Activated CD4-positive, alpha-beta T cell treated with anti-CD3 and anti-CD28 coated beads, Interleukin-2, amount 50 U/mL, for 16 hours (primary cell): ENCODE measurements around the gene LRBA.
A peak's percentile ranks its signal among the peaks of the same experiment; 100 is the strongest.

Experiments used
- DNase-seq: peaks from one replicate; pipeline ENCODE4 v3.0.0-alpha.2; 2020

LRBA gene

DNA sequence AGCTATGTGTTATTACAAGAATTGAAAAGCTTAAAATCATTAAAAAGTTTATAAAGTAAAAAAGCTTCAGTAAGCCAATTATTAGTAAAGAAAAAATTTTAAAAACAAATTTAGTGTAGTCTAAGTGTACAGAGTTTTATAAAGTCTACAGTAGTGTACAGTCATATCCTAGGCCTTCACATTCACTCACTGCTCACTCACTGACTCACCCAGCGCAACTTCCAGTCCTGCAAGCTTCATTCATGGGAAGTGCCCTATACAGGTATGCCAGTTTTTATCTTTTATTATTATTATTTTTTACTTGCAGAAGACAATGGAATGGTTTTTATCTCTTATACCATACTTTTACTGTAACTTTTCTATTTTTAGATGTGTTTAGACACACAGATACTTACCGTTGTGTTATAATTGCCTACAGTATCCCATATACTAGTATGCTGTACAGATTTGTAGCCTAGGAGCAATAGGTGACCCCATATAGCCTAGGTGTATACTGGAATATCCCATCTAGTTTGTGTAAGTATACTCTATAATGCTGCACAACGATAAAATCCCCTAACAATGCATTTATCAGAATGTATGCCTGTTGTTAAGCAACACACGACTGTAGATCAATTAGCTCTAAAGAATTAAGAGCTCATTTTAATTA lies 706.1 kb downstream of the LRBA start:
- DNase-seq: no peak

DNA sequence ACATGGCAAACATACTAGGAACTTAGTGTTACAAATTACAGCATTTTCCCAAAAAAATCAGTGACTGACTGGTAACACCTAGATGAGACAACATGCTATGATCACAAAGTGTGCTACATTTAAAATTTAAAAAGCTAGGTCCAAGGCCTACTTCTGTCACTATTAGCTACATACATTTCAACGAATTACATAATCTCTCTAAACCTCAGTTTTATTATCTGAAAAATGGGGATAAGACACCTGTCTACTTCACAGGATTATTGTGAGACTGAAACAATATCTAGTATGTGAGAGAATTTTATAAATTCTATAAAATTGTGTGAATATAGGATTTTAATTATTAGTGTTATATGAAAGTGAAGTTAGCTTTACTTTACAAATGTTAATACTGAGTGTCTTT lies 708.4 kb downstream of the LRBA start:
- DNase-seq: no peak

GRCh38 chr4:150305995-150306394 lies 709.1 kb downstream of the LRBA start:
- no peak for DNase-seq

DNA sequence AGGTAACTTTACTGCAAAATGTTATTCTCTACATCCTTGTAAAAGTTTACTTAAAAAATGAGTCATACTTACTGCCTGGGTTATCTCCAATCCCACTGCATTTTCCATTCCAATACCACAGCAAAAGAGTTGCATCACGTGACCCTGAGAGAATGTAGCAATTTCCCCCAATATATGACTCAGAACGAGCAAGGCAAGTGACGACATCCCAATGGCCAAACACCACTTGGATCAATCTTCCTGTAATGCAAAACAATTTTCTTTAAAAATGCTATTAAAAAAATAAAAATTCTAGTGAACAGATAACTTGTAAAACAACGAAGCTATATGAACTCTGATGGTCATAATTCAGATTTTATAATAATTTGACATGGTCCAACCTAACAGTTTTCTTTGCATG lies 712.5 kb downstream of the LRBA start:
- DNase-seq: peak; percentile 62

DNA sequence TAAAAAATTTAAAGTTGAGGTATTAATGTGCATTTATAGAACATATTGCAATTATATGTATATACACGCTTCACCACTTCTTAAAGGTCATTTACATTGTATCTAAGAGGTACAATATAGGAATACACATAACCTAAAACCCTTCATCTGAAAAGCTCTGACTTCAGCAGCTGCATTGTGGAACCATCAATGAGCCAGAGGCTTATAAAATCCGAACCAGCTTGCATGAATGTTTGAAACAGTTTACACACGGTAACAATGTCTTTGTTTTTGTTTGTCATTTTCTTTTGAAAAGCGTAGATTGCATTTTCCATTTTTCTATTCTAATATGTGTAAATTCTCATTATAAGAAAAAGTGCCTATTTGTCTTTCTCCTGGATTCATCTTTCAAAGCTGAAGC lies 715.3 kb downstream of the LRBA start:
- no peak for DNase-seq

DNA sequence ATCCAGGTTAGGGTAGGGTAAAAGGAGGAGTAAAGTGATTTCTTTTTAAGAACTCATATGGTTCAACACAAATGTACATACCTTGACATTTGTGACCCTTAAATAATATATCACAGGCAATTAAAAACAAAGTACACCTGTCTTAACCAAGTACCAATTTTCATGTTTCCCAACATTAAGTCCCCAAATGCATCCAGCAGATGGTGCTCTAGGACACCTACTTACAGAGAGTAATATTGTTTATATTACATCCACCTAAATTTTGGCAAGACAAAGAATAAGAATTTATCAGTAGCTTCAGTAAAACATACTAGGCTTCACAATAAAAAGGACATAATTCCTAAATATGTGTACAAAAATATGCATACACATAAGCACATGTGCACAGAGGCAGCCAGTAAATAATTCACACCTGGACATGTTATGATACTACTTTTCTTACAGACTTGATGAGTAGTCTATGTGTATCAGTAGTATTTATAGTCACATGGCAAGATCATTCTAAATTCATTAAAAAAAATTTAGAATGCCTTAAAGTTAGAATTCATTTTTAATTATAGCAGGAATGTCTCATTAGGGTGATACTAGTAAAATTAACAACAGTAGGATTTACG lies 717.1 kb downstream of the LRBA start:
- peak; percentile 42 for DNase-seq

DNA sequence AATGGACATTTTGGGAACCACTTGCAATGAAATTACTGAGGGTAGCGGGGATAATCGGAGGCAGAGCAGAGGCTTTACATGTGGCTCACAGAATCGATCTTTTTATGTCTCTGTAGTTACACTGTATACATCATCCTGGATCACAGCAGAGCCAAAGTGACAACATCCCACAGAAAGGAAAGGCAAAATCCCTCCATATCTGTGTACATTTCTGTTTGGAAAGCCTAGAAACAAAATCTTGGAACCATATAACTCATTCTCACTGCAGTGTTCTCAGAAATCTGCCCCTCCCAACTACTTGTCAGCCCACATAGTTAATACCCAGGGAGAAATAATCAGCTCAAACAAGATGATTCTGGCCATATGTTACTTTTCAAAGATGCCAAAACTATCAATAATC lies 725.2 kb downstream of the LRBA start:
- no peak for DNase-seq

GRCh38 chr4:150289198-150289597 lies 725.9 kb downstream of the LRBA start:
- no peak for DNase-seq

GRCh38 chr4:150286656-150287055 lies 728.4 kb downstream of the LRBA start:
- DNase-seq: no peak

DNA sequence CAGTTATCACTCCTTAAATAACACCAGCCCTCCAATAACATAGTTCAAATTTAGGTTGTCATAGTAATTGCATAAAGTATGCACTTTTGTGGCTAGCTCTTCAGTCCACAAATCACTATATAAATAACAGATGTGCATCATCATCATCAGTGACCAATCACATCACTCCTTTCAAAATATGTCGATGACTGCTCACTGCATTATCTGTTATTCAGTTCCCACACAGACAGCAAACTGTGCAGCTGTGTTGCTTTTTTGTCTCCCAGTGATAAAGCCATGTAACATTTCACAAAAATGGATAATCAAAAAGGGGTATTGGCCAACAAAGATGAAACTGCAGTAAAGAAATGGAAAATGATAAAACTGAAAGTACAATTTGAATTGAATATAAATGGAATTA lies 731.4 kb downstream of the LRBA start:
- DNase-seq: no peak

GRCh38 chr4:150280975-150281374 lies 734.1 kb downstream of the LRBA start:
- no peak for DNase-seq

GRCh38 chr4:150280081-150280895 lies 734.8 kb downstream of the LRBA start:
- DNase-seq: no peak

- DNase-seq: no peak
Observed at GRCh38 chr4:150278206-150278605, 736.9 kb downstream of the LRBA start.

- DNase-seq: no peak
Observed at GRCh38 chr4:150268444-150268843, 746.6 kb downstream of the LRBA start.

DNA sequence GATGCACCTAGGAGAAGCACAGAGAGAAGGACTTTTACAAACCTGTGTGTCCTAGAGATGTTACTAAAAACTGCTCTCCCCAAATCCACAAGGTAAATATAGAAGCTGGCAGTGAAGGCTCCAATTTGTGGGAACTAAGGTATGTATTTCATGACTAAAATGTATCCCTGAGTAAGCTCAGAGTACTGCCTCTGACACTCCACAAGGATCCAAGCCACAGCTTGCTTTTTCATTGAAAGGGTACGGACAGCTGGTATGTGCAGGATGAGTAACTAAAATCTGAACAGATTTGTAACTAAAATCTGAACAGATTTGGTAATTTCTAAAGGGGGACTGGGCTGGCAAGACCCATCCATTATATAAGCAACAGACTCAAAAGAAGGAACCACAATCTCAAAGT lies 749.3 kb downstream of the LRBA start:
- no peak for DNase-seq

DNA sequence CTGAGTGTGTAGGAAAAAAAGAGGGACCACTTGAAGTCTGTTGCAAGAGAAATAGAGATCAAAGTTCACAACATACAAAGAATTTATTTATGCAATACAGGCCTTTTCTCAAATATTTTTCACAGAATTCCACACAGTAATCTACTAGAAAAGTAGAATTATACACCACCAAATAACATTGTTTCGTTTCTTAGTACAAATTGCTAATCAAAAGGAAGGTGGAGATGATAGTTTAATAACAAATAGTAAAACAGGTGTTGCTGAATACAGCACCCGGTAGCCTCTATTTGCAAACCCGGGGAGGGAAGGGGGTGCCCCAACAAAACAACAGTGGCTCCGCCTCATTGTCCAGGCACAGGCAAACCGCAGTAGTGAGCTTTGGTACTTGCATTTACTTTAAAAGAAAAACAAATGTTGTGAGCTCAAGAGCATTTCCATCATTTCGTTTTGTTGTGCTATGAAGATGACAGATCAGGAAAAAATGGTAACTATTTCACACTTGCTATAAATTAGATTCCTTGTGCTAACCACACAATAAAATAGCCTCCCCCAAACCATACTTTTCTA lies 750.4 kb downstream of the LRBA start:
- DNase-seq: no peak

GRCh38 chr4:150262611-150263010 lies 752.5 kb downstream of the LRBA start:
- no peak for DNase-seq

DNA sequence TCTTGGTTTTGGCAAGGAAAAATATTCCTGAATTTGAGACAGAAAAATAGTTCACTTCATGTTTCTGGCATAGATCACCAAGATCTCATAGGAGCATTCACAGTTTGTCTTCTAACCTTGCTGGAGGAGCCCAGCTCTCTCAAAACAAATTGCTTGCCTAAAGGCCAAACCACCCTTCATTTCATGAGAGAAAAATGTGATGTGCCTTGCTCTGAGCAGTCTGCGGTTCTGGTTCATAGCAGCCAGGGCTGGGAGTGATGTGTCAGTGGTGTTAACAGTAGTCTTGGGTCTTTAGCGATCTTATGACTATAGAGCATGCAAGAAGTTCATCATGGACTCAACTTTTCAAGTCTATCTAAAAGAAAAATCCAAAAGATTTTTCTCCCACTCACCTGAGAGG lies 753.5 kb downstream of the LRBA start:
- DNase-seq: no peak

- DNase-seq: no peak
Observed at GRCh38 chr4:150259861-150260567, 755.1 kb downstream of the LRBA start.

DNA sequence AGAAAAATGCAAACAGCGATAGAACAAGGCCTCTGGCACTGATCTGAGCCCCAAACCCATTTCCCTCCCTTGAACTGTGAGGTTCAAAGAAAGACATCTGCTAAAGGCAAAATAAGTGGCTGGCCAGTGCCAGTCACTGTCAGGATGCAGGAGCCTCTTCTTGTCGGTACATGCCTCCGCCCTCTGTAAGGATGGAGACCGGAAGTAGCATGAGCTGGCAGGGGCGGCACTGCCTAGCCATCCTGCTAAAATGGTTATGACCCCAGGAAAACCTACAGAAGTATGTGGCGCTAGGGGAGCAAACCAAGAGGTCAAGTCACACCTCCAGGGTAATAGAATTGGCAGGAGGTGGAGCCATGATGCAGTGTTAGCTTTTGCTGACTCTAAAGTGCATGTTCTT lies 756.5 kb downstream of the LRBA start:
- no peak for DNase-seq

DNA sequence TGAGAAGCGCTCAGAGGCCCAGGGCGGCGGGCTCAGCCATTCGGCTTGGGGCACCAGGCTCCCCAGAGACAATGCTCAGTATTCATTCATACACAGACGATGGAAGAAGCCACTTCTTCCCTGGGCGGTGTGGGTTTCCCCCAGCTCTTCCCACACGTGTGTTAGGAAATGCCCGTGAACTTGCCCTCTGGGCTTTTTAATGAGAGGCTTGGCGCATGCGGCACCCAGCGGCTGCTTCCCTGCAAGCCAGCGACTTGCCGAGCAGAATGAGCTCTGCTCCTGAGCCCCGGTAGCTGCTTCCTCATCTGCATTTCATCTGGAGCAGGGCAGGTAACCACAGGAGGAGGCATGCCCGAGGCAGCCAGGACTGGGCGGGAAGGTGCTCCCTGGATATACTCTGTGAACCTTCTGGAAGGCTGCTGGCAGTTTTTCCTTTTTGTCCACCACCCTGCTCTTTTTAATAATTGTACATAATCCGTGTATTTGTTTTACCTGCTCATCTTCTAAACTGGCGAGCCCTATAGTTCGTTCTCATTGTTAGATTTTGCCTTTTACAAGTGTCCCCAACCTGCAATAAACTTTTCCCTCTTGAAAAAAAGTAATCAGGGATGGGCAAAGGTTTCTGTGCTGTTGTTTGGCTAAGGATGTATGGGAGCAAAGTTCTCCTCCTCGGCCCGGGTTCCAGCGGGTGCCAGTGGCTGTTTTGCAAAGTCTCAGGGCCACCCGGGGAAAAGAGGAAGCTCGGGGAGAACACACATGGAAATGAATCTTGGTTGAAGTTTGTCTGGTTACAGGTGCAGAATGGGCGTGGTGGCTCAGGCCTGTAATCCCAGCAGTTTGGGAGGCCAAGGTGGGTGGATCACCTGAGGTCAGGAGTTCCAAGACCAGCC lies 758.0 kb downstream of the LRBA start:
- DNase-seq: no peak

DNA sequence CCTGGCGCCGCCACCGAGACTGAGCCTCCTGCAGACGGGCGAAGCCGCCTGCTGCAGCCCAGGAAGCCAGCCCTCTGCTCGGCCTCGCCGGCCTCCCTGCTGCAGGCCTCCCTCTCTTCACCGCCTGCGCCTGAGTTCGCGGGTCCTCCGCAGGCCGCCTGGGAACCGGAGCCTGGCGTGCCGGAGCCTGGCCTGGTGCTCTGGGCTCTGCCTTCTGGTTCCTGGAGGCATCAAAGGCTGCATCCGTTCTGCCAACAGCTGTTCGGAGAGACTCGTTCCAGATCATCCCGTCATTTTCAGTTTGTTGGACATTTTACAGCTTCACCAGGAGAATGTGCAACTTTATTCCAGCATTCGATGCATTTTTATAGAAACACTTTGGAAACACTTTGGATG lies 758.9 kb downstream of the LRBA start:
- DNase-seq: no peak
